K562 (cell line): Measurements from ENCODE around the gene KCP. TPM values are rescaled to one million over a fixed set of nuclear protein-coding genes. Genes with fewer than 3 reads are reported as not detected.

ENCODE experiments used
- GTF3C2 ChIP-seq: IDR thresholded peaks from 3 replicates; pipeline ENCODE4 v1.6.1; 2011; ENCODE audit warnings: borderline replicate concordance, mild to moderate bottlenecking, moderate library complexity; ENCODE audit not compliant: insufficient read length; ENCODE audit errors: extremely low read depth
- HDGF ChIP-seq: fragments of 450-650 bp; IDR thresholded peaks from 2 replicates; pipeline ENCODE4 v1.6.1; 2016
- ILK ChIP-seq: fragments of 450-650 bp; IDR thresholded peaks from 2 replicates; pipeline ENCODE4 v1.6.1; 2016; ENCODE audit warnings: missing genetic modification characterization, low read depth, mild to moderate bottlenecking, missing compliant biosample characterization, moderate library complexity, borderline replicate concordance
- JUND ChIP-seq, 2 experiments: IDR thresholded peaks; 2 replicates in 1 of 2; 3 replicates in 1 of 2; pipeline ENCODE4 v1.6.1; 2011; ENCODE audit warnings: borderline replicate concordance in 2 of 2, low read depth in 2 of 2, low read length in 2 of 2, improper control_type of control experiment in 1 of 2, missing biosample characterization in 1 of 2, missing genetic modification characterization in 1 of 2, missing genetic modification reagents in 1 of 2
- MXI1 ChIP-seq: IDR thresholded peaks from 2 replicates; pipeline ENCODE4 v1.6.1; 2011; ENCODE audit warnings: low read depth, mild to moderate bottlenecking, improper control_type of control experiment, low read length
- MYBL2 ChIP-seq, 2 experiments: fragments of 450-650 bp in 1 of 2; sonication (generic) in 1 of 2; formaldehyde crosslinking in 1 of 2; IDR thresholded peaks; 2 replicates each; pipeline versions ENCODE4 v1.6.1 to v1.8.1; 2017 to 2022; ENCODE audit warnings: borderline replicate concordance in 1 of 2, inconsistent platforms in 1 of 2, low read depth in 1 of 2, mild to moderate bottlenecking in 1 of 2, missing genetic modification reagents in 1 of 2, moderate library complexity in 1 of 2
- NR2C2 ChIP-seq, 2 experiments: fragments of 200-800 bp in 1 of 2; sonication (Bioruptor generic) in 1 of 2; sonication (generic) in 1 of 2; formaldehyde crosslinking in 1 of 2; IDR thresholded peaks; 2 replicates each; pipeline versions ENCODE4 v1.6.1 to v1.8.0; 2016 to 2022; ENCODE audit warnings: mild to moderate bottlenecking in 1 of 2, missing compliant biosample characterization in 1 of 2, missing genetic modification characterization in 1 of 2, missing genetic modification reagents in 1 of 2
- PML ChIP-seq: IDR thresholded peaks from 2 replicates; pipeline ENCODE4 v1.6.1; 2012; ENCODE audit warnings: low read length, inconsistent platforms
- SMAD3 ChIP-seq: fragments of 450-650 bp; formaldehyde crosslinking; conservative IDR thresholded peaks from 2 replicates; pipeline ENCODE4 v1.4.0; 2020; ENCODE audit warnings: mild to moderate bottlenecking
- ZBTB26 ChIP-seq: fragments of 450-650 bp; formaldehyde crosslinking; IDR thresholded peaks from 2 replicates; pipeline ENCODE4 v1.4.0; 2022; ENCODE audit warnings: missing genetic modification characterization
- ZFP30 ChIP-seq: fragments of 250-450 bp; sonication (Bioruptor Pico); IDR thresholded peaks from 2 replicates; pipeline ENCODE4 v1.8.0; 2022; ENCODE audit warnings: moderate library complexity, mild to moderate bottlenecking, inconsistent platforms, borderline replicate concordance
- ZNF263 ChIP-seq: sonication (generic); formaldehyde crosslinking; IDR thresholded peaks from 2 replicates; pipeline ENCODE4 v1.8.0; 2022; ENCODE audit warnings: mild to moderate bottlenecking, missing genetic modification reagents, borderline replicate concordance
- ZNF347 ChIP-seq: fragments of 450-650 bp; formaldehyde crosslinking; IDR thresholded peaks from 2 replicates; pipeline ENCODE4 v1.4.0; 2020; ENCODE audit warnings: low read depth, mild to moderate bottlenecking, moderate library complexity
- ZNF551 ChIP-seq: fragments of 250-450 bp; sonication (Bioruptor Pico); IDR thresholded peaks from 2 replicates; pipeline ENCODE4 v1.5.0; 2021; ENCODE audit warnings: mild to moderate bottlenecking, moderate library complexity
- ZNF830 ChIP-seq: fragments of 250-450 bp; sonication (Bioruptor Pico); IDR thresholded peaks from 2 replicates; pipeline ENCODE4 v1.5.0; 2021; ENCODE audit warnings: mild to moderate bottlenecking
- polyA plus RNA-seq, 8 experiments: library from polyadenylated mRNA; depleted of rRNA in 4 of 8; stranded (reverse) in 5 of 8; unstranded in 3 of 8; fragments of >200 nt; fragmentation: Nextera tagmentation in 2 of 8; fragmentation: Illumina TruSeq in 1 of 8; extraction: Ambion mirVana in 2 of 8; extraction: Trizol in 1 of 8; gene quantifications; 2 replicates each; pipeline versions ENCODE4 v1.2.1 to v1.2.3, GENCODE V29; 2011 to 2014; ENCODE audit warnings: inconsistent platforms in 1 of 8, missing spikeins in 1 of 8
- total RNA-seq, 7 experiments: library from RNA; depleted of rRNA in 6 of 7; stranded (reverse); fragments of >200 nt in 6 of 7; fragmentation: Illumina TruSeq in 2 of 7; extraction: Trizol in 2 of 7; gene quantifications; 2 replicates each; pipeline versions ENCODE4 v1.2.1 to v1.2.3, GENCODE V29; 2011 to 2021; ENCODE audit warnings: low replicate concordance in 1 of 7
- TF ChIP-seq, protein P1 (sequence below): fragments of 450-650 bp; IDR thresholded peaks from 2 replicates; pipeline ENCODE4 v1.6.1; 2016; ENCODE audit warnings: low read depth, mild to moderate bottlenecking, moderate library complexity
- TF ChIP-seq, protein P2 (sequence below): sonication (generic); formaldehyde crosslinking; IDR thresholded peaks from 2 replicates; pipeline ENCODE4 v1.9.0; 2022; ENCODE audit warnings: mild to moderate bottlenecking, missing genetic modification reagents
- TF ChIP-seq, protein P3 (sequence below), 2 experiments: fragments of 450-650 bp; IDR thresholded peaks; 2 replicates each; pipeline ENCODE4 v1.6.1; 2016

The KCP gene
- total and polyA plus RNA-seq, 9 of the 15 experiments (the other 6 are each of a cell fraction or from before 2014, with no cell fraction given), result 0.06 to 0.17 (median 0.12) TPM; not detected in 3

GRCh38 chr7:128833148-128833945, 77.2 kb downstream of the KCP start (continued):
- no peak for TF ChIP-seq GTF3C2
- TF ChIP-seq HDGF, result no peak
- TF ChIP-seq, protein P1, sequence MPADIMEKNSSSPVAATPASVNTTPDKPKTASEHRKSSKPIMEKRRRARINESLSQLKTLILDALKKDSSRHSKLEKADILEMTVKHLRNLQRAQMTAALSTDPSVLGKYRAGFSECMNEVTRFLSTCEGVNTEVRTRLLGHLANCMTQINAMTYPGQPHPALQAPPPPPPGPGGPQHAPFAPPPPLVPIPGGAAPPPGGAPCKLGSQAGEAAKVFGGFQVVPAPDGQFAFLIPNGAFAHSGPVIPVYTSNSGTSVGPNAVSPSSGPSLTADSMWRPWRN, result no peak
- TF ChIP-seq ZNF263 (CRISPR knock-in tag), result peak; percentile 86
- TF ChIP-seq NR2C2 (CRISPR knock-in tag; IDR thresholded peaks at IDR 0.05), result no peak
- no peak for TF ChIP-seq NR2C2 (tag; IDR thresholded peaks at IDR 0.05)
- TF ChIP-seq PML, result no peak
- no peak for TF ChIP-seq MXI1
- TF ChIP-seq, protein P2, sequence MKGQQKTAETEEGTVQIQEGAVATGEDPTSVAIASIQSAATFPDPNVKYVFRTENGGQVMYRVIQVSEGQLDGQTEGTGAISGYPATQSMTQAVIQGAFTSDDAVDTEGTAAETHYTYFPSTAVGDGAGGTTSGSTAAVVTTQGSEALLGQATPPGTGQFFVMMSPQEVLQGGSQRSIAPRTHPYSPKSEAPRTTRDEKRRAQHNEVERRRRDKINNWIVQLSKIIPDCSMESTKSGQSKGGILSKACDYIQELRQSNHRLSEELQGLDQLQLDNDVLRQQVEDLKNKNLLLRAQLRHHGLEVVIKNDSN, result no peak
- TF ChIP-seq, protein P3, sequence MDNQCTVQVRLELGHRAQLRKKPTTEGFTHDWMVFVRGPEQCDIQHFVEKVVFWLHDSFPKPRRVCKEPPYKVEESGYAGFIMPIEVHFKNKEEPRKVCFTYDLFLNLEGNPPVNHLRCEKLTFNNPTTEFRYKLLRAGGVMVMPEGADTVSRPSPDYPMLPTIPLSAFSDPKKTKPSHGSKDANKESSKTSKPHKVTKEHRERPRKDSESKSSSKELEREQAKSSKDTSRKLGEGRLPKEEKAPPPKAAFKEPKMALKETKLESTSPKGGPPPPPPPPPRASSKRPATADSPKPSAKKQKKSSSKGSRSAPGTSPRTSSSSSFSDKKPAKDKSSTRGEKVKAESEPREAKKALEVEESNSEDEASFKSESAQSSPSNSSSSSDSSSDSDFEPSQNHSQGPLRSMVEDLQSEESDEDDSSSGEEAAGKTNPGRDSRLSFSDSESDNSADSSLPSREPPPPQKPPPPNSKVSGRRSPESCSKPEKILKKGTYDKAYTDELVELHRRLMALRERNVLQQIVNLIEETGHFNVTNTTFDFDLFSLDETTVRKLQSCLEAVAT (IDR thresholded peaks at IDR 0.05), result 0 out of 4 replicates have a peak, but pooled peaks of 1 of the 2 experiments have one; percentile 8
- no peak for TF ChIP-seq ZNF830
- TF ChIP-seq ZFP30, result no peak
- no peak for TF ChIP-seq ILK (tag)
- TF ChIP-seq ZBTB26, result no peak
- no peak for TF ChIP-seq MYBL2 (IDR thresholded peaks at IDR 0.05; ENCODE audit: low read depth)
- TF ChIP-seq MYBL2 (CRISPR knock-in tag; IDR thresholded peaks at IDR 0.05; ENCODE audit: borderline replicate concordance), result no peak
- no peak for TF ChIP-seq SMAD3
- TF ChIP-seq ZNF551 (CRISPR knock-in tag), result no peak
- TF ChIP-seq ZNF347 (CRISPR knock-in tag), result no peak
- TF ChIP-seq JUND (IDR thresholded peaks at IDR 0.05; ENCODE audit: borderline replicate concordance, low read depth, low read length), result no peak
- no peak for TF ChIP-seq JUND (tag; IDR thresholded peaks at IDR 0.05; ENCODE audit: borderline replicate concordance, low read depth, low read length)
